ENCODE measurements around the gene RAD51D.

The RAD51D gene

DNA sequence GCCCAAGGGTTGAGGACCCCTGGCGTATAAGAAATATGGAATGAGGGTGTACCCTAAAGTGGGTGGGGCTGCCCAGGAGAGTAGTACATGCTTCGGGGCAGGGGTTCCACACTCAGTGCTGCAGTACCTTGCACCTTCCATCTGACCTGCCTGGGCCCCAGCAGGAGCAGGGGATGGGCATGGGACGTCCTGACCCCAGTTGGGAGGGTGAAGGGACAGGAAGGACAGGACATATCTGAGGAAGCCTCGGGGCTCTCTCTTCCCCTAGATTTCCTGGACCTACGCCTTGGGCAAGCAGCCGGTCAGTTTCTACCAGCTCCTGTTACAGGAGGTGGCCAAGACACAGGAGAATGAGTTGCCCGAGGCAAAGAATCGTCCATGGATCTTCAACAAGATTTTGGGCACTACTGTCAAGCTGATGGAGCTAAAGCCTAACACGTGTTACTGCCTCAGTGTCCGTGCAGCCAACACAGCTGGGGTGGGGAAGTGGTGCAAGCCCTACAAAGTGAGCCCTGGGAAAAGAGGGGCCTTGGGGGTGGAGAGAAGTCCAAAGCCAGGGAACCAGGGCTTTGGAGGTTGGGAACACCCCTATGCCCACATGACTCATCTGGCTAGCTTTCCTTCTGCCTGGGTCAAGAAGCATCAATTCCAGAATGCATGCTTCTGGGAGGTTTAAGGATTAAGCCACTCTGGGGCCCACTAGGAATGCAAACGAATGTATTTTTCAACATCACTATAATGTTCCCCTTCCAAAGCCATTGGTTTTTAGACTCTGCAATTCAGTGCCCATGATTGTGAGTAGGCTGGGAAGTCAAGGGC is 9.7 kb upstream of the RAD51D start:
- DNase-seq (ENCODE audit: low read depth in 1 of 2, low spot score in 1 of 2): no peak
- no peaks in the 10 kb centered on the region for H3K27me3 ChIP-seq (ENCODE audit: insufficient read depth, poor library complexity, severe bottlenecking)
- TF ChIP-seq, protein P1, sequence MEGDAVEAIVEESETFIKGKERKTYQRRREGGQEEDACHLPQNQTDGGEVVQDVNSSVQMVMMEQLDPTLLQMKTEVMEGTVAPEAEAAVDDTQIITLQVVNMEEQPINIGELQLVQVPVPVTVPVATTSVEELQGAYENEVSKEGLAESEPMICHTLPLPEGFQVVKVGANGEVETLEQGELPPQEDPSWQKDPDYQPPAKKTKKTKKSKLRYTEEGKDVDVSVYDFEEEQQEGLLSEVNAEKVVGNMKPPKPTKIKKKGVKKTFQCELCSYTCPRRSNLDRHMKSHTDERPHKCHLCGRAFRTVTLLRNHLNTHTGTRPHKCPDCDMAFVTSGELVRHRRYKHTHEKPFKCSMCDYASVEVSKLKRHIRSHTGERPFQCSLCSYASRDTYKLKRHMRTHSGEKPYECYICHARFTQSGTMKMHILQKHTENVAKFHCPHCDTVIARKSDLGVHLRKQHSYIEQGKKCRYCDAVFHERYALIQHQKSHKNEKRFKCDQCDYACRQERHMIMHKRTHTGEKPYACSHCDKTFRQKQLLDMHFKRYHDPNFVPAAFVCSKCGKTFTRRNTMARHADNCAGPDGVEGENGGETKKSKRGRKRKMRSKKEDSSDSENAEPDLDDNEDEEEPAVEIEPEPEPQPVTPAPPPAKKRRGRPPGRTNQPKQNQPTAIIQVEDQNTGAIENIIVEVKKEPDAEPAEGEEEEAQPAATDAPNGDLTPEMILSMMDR (IDR thresholded peaks at IDR 0.05; ENCODE audit: insufficient read depth, low read length): no peak
- TF ChIP-seq GABPA (IDR thresholded peaks at IDR 0.05; ENCODE audit: low read depth) (no peak), REST (IDR thresholded peaks at IDR 0.05; ENCODE audit: insufficient replicate concordance, low read depth) (no peak), POLR2AphosphoS5 (IDR thresholded peaks at IDR 0.05; ENCODE audit: low read depth) (peak; percentile 56)

GRCh38 chr17:35127751-35128514 is 8.3 kb upstream of the RAD51D start:
- no peak for DNase-seq (ENCODE audit: low read depth in 1 of 2, low spot score in 1 of 2)
- no peak for TF ChIP-seq SPI1 (IDR thresholded peaks at IDR 0.05; ENCODE audit: borderline replicate concordance, low read depth)
- no peak for TF ChIP-seq GABPA (IDR thresholded peaks at IDR 0.05; ENCODE audit: low read depth)
- TF ChIP-seq POLR2AphosphoS5 (IDR thresholded peaks at IDR 0.05; ENCODE audit: low read depth): no peak
- no peak for TF ChIP-seq REST (IDR thresholded peaks at IDR 0.05; ENCODE audit: insufficient replicate concordance, low read depth)
- TF ChIP-seq, protein P1 (IDR thresholded peaks at IDR 0.05; ENCODE audit: insufficient read depth, low read length): no peak

More for the DNA sequence above, 9.7 kb upstream of the RAD51D start:
- H3K27ac ChIP-seq (replicated peaks): no peak overlapping the region
- no peak overlapping the region for H3K4me3 ChIP-seq (replicated peaks; ENCODE audit: insufficient read depth, low read length)

DNA sequence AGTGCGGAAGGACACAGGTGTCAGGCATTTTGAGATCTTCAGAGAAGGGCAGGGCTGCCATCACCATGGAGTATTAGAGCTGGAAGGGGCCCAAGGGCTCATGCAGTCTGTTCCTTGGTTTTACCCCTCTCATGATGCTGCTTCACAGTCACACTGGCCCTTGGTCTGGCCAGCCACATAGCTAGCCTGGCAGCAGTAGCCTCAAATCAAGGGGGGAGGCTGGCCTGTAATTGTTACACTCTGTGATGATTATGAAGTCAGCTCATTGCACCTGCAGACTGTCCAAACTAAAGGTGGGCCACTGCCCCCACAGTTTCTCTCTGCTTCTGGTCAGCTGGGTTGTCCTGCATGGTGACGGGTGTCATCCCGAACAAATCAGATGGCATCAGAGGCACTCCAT is 1.7 kb upstream of the RAD51D start, which contains the start of gene FNDC8:
TSS of gene FNDC8 (plus strand) at position 301 of the 400 bp plus-strand sequence. CDS start at position 380, 79 bp downstream.
- no peak within 1 kb of the TSS for H3K27ac ChIP-seq (replicated peaks)
- H3K27me3 ChIP-seq (ENCODE audit: insufficient read depth, poor library complexity, severe bottlenecking): no peaks in the 10 kb centered on the region
- DNase-seq (ENCODE audit: low read depth in 1 of 2, low spot score in 1 of 2): no peak
- H3K4me3 ChIP-seq (replicated peaks; ENCODE audit: insufficient read depth, low read length): no peak within 1 kb of the TSS
- TF ChIP-seq GABPA (IDR thresholded peaks at IDR 0.05; ENCODE audit: low read depth) (no peak), SPI1 (IDR thresholded peaks at IDR 0.05; ENCODE audit: borderline replicate concordance, low read depth) (no peak), REST (IDR thresholded peaks at IDR 0.05; ENCODE audit: insufficient replicate concordance, low read depth) (no peak), POLR2AphosphoS5 (IDR thresholded peaks at IDR 0.05; ENCODE audit: low read depth) (no peak)
- TF ChIP-seq, protein P1 (IDR thresholded peaks at IDR 0.05; ENCODE audit: insufficient read depth, low read length): no peak

More at GRCh38 chr17:35127751-35128514, 8.3 kb upstream of the RAD51D start:
- H3K27me3 ChIP-seq (ENCODE audit: insufficient read depth, poor library complexity, severe bottlenecking): no peaks in the 10 kb centered on the region
- H3K27ac ChIP-seq (replicated peaks): no peak overlapping the region
- no peak overlapping the region for H3K4me3 ChIP-seq (replicated peaks; ENCODE audit: insufficient read depth, low read length)
